MM.1S (cell line): Measurements from ENCODE around the gene PKD1L1.

ENCODE experiments used
- EZH2 ChIP-seq: fragments of 300-600 bp; sonication (generic); optimal IDR thresholded peaks from 2 replicates; pipeline ENCODE3; 2017; ENCODE audit warnings: low read depth, mild to moderate bottlenecking, antibody characterized with exemption, low read length, mixed read lengths
- TF ChIP-seq, protein P1 (sequence below): fragments of 300-600 bp; sonication (generic); IDR thresholded peaks from 2 replicates; pipeline ENCODE4 v1.5.1; 2016; ENCODE audit warnings: antibody characterized with exemption, low read length, mixed read lengths

DNA sequence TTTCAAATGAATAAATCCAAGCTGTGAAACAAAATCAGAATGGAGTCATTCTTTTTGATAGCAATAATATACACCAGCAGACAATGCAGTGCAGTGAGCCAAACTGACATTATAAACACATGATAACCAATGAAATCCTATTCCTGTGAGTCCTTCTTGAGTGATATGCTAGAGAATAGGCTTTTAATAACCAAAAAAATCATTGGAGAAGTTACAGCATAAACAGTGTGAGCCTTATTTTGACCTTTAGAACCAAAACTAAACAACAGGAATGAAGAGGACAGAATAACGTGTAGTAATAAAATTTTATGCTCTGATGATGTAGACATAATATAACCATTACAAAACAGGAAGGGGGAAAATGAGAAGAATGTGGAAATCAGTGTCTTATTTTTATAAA is 22.5 kb upstream of the PKD1L1 start:
- TF ChIP-seq, protein P1, sequence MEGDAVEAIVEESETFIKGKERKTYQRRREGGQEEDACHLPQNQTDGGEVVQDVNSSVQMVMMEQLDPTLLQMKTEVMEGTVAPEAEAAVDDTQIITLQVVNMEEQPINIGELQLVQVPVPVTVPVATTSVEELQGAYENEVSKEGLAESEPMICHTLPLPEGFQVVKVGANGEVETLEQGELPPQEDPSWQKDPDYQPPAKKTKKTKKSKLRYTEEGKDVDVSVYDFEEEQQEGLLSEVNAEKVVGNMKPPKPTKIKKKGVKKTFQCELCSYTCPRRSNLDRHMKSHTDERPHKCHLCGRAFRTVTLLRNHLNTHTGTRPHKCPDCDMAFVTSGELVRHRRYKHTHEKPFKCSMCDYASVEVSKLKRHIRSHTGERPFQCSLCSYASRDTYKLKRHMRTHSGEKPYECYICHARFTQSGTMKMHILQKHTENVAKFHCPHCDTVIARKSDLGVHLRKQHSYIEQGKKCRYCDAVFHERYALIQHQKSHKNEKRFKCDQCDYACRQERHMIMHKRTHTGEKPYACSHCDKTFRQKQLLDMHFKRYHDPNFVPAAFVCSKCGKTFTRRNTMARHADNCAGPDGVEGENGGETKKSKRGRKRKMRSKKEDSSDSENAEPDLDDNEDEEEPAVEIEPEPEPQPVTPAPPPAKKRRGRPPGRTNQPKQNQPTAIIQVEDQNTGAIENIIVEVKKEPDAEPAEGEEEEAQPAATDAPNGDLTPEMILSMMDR = no peak
- TF ChIP-seq EZH2 = no peak
